ENCODE results near the gene KCNG2. TPM values are rescaled to one million over a fixed set of nuclear protein-coding genes. Genes with fewer than 3 reads are reported as not detected.

KCNG2 gene
- polyA plus RNA-seq, 3 donors from 2014 or later, result not detected

GRCh38 chr18:79772865-79773696 is 24.7 kb upstream of the KCNG2 start:
- H3K4me3 Mint-ChIP-seq, result no peak overlapping the region
- H3K27me3 Mint-ChIP-seq (ENCODE audit: low read depth in 3 of 3), result peaks cover 0 to 15% (median 3%) of the 10 kb centered on the region in 3 donors
- no peak overlapping the region for H3K27ac Mint-ChIP-seq
- no peak for DNase-seq
- no peaks in the 10 kb centered on the region for H3K4me1 Mint-ChIP-seq
- peaks cover 0 to 5% (median 1%) of the 10 kb centered on the region in 6 donors for H3K9me3 Mint-ChIP-seq
- H3K36me3 Mint-ChIP-seq, result peaks cover 0 to under 1% (median 0%) of the 10 kb centered on the region in 3 donors

GRCh38 chr18:79774111-79774510 is 23.6 kb upstream of the KCNG2 start:
- Mint-ChIP-seq H3K27me3 (ENCODE audit: low read depth in 3 of 3) (peaks cover under 1 to 12% (median 5%) of the 10 kb centered on the region in 3 donors), H3K4me1 (no peaks in the 10 kb centered on the region), H3K27ac (no peak overlapping the region), H3K9me3 (peaks cover 0 to 3% (median 0%) of the 10 kb centered on the region in 6 donors), H3K36me3 (no peaks in the 10 kb centered on the region), H3K4me3 (no peak overlapping the region)
- DNase-seq, result no peak

DNA sequence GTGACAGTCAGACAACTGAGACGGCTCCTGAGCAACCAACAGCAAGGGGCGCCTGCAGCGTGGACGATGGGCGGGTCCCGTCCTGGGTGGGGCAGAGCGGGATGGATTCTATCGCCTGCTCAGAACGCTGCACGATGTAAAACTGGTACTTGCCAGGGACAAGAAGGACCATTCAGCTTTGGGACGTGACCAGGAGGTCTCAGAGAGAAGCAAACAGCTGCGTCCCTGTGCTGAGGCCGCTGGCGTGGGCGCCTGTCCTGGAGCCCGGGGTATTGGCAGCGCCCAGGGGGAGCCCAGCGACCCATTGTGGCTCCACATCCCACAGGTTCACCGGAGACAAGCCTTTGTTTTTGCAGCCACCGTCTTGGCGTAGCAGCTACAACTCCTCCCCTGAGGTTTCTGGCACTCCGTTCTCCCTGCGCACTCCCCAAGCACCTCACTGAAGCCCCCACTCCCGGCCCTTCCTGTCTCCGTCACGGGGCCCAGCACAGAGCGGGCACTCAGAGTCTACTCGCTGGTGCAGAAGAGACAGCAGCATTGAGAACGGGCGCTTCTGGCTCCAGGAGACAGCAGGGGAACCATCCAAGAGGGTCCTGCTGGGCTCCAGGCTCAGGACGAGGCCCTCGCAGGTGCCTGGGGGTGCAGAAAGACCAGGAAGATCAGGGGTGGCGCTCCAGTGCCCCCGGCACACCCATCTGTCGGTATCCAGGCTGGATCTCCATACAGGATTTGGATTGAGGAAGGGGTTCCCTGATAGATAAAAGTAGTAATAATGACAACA is 22.1 kb upstream of the KCNG2 start:
- peaks cover 0 to 3% (median 0%) of the 10 kb centered on the region in 6 donors for H3K9me3 Mint-ChIP-seq
- no peaks in the 10 kb centered on the region for H3K4me1 Mint-ChIP-seq
- no peaks in the 10 kb centered on the region for H3K36me3 Mint-ChIP-seq
- H3K4me3 Mint-ChIP-seq, result no peak overlapping the region
- DNase-seq, result no peak
- H3K27ac Mint-ChIP-seq, result no peak overlapping the region
- peaks cover 2 to 14% (median 5%) of the 10 kb centered on the region in 3 donors for H3K27me3 Mint-ChIP-seq (ENCODE audit: low read depth in 3 of 3)

- H3K4me3 Mint-ChIP-seq, result no peak overlapping the region
- H3K36me3 Mint-ChIP-seq, result no peaks in the 10 kb centered on the region
- H3K27ac Mint-ChIP-seq, result no peak overlapping the region
- peaks cover 0 to 3% (median 0%) of the 10 kb centered on the region in 6 donors for H3K9me3 Mint-ChIP-seq
- H3K4me1 Mint-ChIP-seq, result no peaks in the 10 kb centered on the region
- H3K27me3 Mint-ChIP-seq (ENCODE audit: low read depth in 3 of 3), result peaks cover 2 to 16% (median 5%) of the 10 kb centered on the region in 3 donors
- no peak for DNase-seq
These were observed 21.1 kb upstream of the KCNG2 start for GRCh38 chr18:79776674-79777073.

- H3K27me3 Mint-ChIP-seq (ENCODE audit: low read depth in 3 of 3), result peaks cover 2 to 17% (median 5%) of the 10 kb centered on the region in 3 donors
- H3K9me3 Mint-ChIP-seq, result peaks cover 0 to 3% (median 0%) of the 10 kb centered on the region in 6 donors
- no peak overlapping the region for H3K4me3 Mint-ChIP-seq
- H3K4me1 Mint-ChIP-seq, result no peaks in the 10 kb centered on the region
- DNase-seq, result no peak
- H3K36me3 Mint-ChIP-seq, result no peaks in the 10 kb centered on the region
- no peak overlapping the region for H3K27ac Mint-ChIP-seq
These were observed 19.4 kb upstream of the KCNG2 start for GRCh38 chr18:79778291-79778791.

GRCh38 chr18:79779021-79779699 is 18.6 kb upstream of the KCNG2 start:
- no peak for DNase-seq
- H3K27ac Mint-ChIP-seq, result no peak overlapping the region
- H3K9me3 Mint-ChIP-seq, result peaks cover 0 to 3% (median 0%) of the 10 kb centered on the region in 6 donors
- peaks cover 2 to 17% (median 5%) of the 10 kb centered on the region in 3 donors for H3K27me3 Mint-ChIP-seq (ENCODE audit: low read depth in 3 of 3)
- H3K4me1 Mint-ChIP-seq, result no peaks in the 10 kb centered on the region
- no peaks in the 10 kb centered on the region for H3K36me3 Mint-ChIP-seq
- H3K4me3 Mint-ChIP-seq, result no peak overlapping the region

- H3K27ac Mint-ChIP-seq, result no peak overlapping the region
- H3K27me3 Mint-ChIP-seq (ENCODE audit: low read depth in 3 of 3), result peaks cover 2 to 17% (median 7%) of the 10 kb centered on the region in 3 donors
- no peak for DNase-seq
- no peaks in the 10 kb centered on the region for H3K36me3 Mint-ChIP-seq
- no peaks in the 10 kb centered on the region for H3K4me1 Mint-ChIP-seq
- peaks cover 0 to 3% (median 0%) of the 10 kb centered on the region in 6 donors for H3K9me3 Mint-ChIP-seq
- no peak overlapping the region for H3K4me3 Mint-ChIP-seq
These were observed 18.0 kb upstream of the KCNG2 start for GRCh38 chr18:79779700-79780190.

GRCh38 chr18:79780547-79780946 is 17.2 kb upstream of the KCNG2 start:
- no peaks in the 10 kb centered on the region for H3K36me3 Mint-ChIP-seq
- peaks cover 0 to 3% (median 0%) of the 10 kb centered on the region in 6 donors for H3K9me3 Mint-ChIP-seq
- peaks cover 2 to 17% (median 7%) of the 10 kb centered on the region in 3 donors for H3K27me3 Mint-ChIP-seq (ENCODE audit: low read depth in 3 of 3)
- H3K4me1 Mint-ChIP-seq, result no peaks in the 10 kb centered on the region
- no peak for DNase-seq
- H3K27ac Mint-ChIP-seq, result no peak overlapping the region
- H3K4me3 Mint-ChIP-seq, result no peak overlapping the region

- no peak for DNase-seq
- Mint-ChIP-seq H3K36me3 (no peaks in the 10 kb centered on the region), H3K27ac (no peak overlapping the region), H3K9me3 (peaks cover 0 to 3% (median 0%) of the 10 kb centered on the region in 6 donors), H3K27me3 (ENCODE audit: low read depth in 3 of 3) (peaks cover 2 to 17% (median 7%) of the 10 kb centered on the region in 3 donors), H3K4me1 (no peaks in the 10 kb centered on the region), H3K4me3 (no peak overlapping the region)
These were observed 16.3 kb upstream of the KCNG2 start for GRCh38 chr18:79781331-79781941.

DNA sequence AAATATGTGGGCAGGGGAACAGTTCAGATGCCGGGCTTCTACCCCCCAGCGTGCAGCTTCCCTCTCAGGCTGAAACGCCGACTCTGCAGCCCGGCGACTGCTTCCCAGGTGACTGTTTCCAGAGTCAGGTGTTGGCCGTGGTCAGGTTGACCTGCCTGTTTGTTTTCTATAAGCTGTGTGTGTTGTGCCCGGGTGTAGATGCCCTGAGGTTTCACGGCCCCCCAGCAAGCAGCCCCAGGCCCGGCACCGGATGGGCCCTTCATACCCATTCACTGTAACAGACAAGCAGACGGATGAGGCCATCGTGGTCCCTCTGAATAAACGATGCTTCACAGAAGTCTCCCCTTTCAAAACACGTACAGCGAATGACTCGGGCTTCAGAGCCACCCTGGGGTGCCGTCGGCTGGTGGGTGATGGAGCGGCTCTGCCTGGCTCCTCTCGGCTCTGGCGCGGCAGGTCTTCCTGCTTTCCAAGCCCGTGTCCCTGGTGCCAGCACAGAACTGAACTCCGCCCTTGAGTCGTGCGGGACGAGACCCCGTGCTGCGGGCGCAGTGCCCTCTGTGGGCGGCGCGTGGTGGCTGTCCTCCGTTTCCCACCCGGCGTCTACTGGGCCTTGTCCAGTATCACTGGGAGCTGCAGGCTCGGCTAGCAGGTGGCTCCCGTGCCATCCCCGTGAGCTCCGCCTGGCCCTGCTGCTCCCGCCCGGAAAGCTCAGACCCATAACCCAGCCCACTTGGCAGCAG is 15.0 kb upstream of the KCNG2 start:
- no peak for DNase-seq
- Mint-ChIP-seq H3K4me3 (no peak overlapping the region), H3K9me3 (no peaks in the 10 kb centered on the region), H3K4me1 (no peaks in the 10 kb centered on the region), H3K27me3 (ENCODE audit: low read depth in 3 of 3) (peaks cover 2 to 10% (median 7%) of the 10 kb centered on the region in 3 donors), H3K36me3 (no peaks in the 10 kb centered on the region), H3K27ac (no peak overlapping the region)

DNA sequence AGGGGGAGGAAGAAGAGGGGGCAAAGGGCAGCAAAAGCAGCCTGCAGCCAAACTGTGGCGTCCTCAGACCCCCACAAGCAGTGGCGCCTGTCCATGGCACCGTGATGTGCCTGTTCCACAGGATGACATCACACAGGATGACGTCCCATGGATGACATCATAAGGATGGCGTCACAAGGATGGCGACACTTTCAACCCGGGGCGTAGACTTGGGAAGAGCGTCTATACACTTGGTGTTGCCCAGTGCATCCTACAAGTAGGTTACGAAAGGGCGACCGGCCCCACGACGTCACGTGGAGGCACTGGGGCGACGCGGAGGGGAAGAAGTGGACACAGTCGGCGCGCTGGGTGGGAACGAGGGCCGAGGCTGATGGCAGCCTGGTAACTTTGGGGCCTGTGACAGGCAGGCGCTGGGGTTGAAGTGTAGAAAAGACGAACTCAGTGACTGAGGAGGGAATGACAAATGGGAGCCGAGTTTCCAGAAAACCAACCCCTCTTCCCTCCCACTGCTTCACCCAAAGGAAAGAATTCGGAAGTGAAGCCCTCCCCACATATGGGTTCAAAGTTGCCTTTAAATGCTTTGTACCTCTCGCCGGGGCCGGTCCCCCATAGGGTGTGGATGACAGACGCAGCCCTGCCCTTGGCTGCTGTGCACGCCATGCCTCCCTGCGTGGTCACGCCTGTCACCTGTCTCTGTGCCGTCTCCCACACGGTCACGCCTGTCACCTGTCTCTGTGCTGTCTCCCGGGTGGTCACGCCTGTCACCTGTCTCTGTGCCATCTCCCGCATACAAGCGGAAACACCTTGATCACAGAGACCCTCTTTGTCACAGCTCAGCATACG is 13.4 kb upstream of the KCNG2 start:
- Mint-ChIP-seq H3K4me3 (no peak overlapping the region), H3K9me3 (no peaks in the 10 kb centered on the region), H3K36me3 (no peaks in the 10 kb centered on the region), H3K4me1 (no peaks in the 10 kb centered on the region), H3K27me3 (ENCODE audit: low read depth in 3 of 3) (peaks cover 0 to 10% (median 3%) of the 10 kb centered on the region in 3 donors), H3K27ac (no peak overlapping the region)
- DNase-seq, result no peak
